Stimulated activated CD8-positive, alpha-beta memory T cell treated with anti-CD3 and anti-CD28 coated beads, Interleukin-12 subunit alpha, Interleukin-12 subunit beta, amount 100 ng/mL, for 1 hour (primary cell): ENCODE results near the gene GSTT4.
"Not testable (repeated sequence)": the region's sequence is repeated elsewhere in the genome, so short reads cannot be mapped to it uniquely, and the experiment has no call there.

Experiments used
- DNase-seq: peaks from one replicate; pipeline ENCODE4 v3.0.0-alpha.2; 2020; ENCODE audit warnings: low read depth

The GSTT4 gene

DNA sequence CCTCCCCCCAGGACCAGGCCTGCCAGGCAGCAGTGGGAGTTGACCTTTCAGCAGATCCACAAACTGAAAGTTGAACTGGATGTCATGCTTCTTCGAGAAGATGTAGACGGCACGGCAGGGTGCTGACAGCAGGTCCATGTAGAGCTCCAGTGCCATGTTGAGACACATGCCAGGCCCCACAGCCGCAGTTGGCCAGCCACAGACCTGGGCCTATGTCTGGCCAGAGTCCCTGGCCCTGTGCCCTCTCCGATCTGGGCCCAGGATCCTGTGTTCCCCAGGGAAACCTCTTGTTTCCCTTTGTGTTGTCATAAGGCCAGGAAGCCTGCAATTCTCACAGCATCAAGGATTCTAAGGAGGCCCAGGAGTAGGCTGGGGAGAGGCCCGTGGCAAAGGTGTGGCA lies at the start of gene GSTT4:
Gene GSTT4 (minus strand): TSS at position 253 of the 400 bp plus-strand sequence. CDS start 97 bp downstream, at position 156.
- no peak for DNase-seq

DNA sequence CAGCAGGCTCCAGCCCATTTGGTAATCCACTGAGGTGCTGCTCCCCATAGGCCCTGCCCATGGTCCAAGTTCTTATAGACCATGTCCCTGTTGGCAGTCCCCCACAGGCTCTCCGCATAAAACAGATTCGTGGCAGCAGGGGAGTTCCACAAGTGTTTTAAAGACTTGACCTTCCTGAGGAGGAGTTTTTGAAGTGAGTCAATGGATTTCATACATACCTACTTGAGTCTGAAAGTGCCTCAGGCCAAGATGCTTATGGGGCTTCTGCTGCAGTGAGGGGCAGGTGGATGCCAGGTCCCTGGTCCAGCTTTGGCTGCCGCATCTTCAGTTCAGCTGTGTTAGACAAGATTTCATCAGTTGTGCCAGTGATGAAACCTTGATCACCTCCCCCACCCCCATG lies 49.1 kb upstream of the GSTT4 start:
- DNase-seq, result no peak

DNA sequence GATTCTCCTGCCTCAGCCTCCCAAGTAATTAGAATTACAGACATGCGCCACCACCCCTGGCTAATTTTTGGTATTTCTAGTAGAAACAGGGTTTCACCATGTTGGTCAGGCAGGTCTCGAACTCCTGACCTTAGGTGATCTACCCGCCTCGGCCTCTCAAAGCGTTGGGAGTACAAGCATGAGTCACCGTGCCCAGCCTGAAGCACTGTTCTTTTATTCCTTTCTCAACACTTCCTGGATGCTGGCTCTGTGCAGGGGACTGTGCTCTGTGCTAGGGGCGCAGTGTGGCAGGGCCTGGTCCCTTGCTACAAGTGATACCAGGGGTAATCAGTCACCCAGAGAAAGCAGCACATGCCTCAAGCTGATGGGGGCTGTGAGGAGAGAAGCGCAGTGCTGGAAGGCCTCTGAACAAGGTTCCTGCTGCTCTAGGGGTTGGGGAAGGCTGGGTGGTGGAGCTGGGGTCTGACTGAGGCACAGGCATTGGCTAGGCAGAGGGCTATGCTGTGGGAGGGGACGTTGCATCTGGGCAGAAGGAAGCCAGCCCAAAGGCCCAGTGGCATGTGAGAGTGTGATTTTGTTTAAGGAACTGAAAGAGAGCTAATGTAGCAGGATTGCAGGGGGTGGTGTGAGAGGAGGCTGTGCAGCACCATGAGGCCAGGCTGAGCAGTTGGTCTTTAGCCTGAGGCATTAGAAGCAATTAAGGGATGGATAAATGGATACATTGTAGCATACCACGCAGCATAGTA lies 48.4 kb upstream of the GSTT4 start:
- no peak for DNase-seq

DNA sequence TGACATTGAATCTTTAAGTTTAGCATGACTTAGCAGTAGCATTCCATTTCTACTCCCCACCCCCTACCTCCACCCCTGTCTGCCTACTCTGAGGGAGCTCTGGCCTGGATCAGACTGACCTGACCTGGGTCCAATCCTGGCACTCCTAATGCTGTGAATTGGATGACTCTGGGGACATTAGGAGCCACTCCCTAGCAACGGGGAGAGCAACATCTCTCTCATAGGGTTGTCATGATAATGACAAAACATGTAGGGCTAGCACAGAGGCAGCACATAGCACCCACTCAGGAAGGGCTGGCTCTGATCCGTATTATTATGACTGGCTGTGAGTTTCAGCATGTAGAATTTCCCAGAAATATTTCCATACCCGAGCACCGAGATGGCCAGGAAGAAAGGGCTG lies 46.3 kb upstream of the GSTT4 start:
- no peak for DNase-seq

DNA sequence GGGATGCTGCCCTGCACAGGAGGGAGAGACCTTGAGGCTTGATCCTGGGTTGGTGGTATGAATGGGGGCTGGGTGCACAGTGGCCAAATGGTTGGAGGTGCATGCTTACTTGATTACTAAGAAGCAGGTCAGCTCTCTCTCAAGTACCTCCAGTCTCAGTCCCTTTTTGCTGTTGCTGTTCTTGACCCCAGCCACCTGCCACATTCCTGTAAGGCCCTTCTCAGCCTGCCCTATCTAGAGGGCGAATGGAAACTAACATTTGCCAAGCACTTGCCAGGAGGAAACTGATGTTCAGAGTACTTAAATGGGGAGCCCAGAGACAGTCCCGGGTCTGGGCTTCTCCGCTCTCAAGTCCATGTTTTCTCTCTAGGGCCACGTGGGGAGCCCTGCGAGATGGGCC lies 45.8 kb upstream of the GSTT4 start:
- no peak for DNase-seq

DNA sequence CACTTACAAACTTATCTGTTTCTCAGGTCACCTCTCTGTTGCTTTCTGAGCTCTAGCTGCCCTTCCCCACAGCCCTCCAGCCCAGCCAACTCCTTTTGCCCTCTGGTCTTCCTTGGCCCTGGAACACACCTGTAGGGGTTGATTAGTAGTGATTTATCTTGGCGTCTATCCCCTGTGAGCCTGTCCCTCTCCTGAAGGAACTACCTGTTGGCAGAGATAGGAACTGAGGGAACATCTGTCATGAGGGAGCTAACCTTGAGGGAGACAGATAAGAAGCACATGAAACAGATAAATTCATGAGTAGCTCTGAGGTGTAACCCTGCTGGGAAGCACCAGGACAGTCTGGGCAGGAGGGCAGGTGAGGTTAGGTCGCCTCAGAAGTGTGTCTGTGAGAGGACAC lies 44.7 kb upstream of the GSTT4 start:
- DNase-seq, result no peak

DNA sequence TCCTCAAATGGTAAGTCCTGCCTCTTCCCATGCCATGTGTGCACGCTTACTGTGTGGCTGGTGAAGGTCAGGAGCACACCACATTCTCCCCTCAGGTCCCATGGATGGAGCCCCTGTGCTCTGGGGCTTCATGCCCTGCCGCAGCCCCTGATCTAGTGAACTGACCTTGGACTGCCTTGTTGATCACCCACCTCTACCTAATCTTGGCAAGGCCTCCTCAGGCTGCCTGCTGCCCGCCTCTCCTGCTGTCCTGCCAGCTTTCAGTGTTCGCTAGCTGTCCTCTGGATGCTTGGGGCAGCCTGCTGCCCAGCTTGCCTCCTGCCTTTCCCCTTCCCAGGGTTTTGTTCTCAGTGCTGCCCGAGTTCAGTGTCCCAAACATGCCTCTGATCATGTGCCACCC lies 44.0 kb upstream of the GSTT4 start:
- DNase-seq, result no peak

DNA sequence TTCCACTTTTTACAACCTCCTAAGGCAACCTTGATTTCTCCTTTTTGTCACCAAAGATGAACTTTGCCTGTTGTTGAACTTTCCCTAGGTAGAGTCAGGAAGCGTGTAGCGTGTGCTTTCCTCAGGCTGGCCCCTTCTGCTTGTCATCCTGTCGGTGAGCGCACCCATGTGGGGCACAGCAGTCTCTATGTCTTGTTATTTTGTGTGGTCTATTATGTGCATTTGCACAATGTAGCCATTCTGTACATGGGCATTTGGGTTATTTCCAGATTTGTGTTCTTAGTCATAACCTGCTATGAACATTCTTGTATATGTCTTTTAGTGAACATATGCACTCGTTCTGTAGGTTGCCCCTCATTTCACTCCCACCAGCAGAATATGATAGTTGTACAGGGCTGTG lies 40.8 kb upstream of the GSTT4 start:
- no peak for DNase-seq

DNA sequence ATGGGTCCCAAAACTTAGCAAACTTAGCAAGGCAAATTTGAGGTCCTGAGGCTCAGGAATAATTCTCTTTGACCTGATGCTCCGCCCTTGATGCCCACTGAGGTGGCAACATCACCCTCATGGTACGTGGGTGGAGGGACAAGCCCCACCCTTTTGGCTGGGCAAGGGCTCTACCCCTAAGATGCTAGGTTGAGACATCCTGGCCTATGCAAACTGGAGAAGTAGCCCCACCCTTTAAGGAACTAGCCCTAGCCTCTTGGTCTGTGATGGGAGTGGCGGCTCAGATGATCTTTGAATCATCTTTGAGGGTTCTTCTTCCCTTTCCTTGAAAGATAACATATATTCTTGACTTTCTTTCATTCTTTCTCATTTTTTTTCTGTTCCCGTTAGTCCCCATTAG lies 38.7 kb upstream of the GSTT4 start:
- DNase-seq, result no peak

DNA sequence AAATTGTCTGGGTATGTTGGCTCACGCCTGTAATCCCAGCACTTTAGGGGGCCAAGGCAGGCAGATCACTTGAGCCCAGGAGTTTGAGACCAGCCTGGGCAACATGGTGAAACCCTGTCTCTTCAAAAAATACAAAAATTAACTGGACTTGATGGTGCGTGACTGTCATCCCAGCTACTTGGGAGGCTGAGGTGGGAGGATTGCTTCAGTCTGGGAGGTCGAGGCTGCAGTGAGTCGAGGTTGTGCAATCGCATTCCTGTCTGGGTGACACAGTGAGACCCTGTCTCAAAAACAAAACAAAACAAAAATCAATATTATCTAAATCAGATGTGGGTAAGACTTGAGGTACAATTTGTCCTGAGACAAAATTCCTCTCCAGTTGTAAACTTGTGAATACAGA lies 38.2 kb upstream of the GSTT4 start:
- not testable (repeated sequence) for DNase-seq

DNA sequence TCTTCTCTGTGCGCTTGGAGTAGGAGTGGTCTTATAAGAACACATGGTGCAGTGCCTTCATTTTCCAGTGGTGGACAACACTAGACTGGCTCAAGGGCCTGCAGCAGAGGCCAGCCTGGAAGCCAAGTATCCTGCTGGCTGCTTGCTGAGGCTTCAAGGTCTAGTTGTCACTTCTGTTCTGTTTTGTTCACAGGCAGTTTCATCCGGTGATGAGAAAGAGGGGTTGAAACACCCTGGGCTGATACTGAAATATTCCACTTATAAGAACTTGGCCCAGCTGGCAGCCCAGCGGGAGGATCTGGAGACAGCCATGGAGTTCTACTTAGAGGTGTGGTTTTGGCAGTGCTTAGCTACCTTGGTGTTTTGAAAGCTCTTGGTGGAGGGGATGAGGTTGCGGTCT lies 35.7 kb upstream of the GSTT4 start:
- no peak for DNase-seq

DNA sequence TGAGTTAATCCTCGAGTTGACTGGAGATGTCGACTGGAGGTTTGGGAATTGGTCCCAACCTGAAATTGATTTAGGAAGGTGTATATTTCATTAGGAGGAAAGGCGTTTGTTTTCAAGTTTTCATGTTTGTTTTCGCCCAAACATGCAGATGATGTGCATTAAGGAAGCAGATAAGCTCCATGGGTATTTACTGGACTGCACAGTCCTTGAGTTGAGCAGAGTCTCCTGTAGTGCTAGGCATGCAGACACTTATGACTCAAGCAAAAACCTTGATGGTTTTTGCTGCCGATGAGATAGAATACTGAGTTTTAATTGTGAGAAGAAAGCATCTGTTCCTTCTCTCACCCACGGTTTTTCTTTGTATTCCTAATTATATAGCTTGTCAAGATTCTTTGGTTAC lies 33.8 kb upstream of the GSTT4 start:
- no peak for DNase-seq

DNA sequence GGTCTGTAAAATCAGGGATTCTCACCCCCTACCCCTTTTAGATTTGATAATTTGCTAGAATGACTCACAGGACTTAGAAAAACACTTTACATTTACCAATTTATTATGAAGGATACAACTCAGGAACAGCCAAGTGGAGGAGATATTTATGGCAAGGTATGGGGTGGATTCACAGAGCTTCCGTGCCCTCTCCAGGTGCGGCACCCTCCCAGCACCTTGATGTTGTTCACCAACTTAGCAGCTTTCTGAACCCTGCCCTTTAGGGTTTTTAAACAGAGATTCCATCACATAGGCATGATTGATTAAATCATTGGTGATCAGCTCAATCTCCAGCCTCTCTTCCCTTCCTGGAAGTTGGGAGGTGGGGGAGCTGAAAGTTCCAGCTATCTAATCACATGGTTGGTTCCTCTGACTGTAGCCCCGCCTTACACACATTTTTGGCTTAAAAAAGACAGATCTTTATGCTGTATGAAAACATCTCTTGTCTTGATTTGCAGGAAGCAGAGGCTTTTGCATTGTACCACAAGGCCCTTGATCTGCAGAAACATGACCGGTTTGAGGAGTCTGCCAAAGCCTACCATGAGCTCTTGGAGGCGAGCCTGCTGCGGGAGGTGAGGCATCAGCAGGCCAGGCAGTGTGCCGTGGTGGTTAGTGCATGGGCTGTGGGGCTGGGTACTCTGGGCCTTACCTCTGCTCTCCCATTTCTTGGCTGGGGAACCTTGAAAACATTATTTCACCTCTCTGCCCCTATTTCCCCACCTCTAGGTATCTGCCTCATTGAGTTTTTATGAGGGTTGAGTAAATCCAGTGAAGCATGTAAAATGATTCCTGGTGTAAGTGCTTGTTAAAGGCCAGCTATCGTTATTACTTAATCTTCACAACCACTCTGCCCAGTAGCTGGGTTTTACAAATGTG lies 32.9 kb upstream of the GSTT4 start:
- DNase-seq, result no peak

DNA sequence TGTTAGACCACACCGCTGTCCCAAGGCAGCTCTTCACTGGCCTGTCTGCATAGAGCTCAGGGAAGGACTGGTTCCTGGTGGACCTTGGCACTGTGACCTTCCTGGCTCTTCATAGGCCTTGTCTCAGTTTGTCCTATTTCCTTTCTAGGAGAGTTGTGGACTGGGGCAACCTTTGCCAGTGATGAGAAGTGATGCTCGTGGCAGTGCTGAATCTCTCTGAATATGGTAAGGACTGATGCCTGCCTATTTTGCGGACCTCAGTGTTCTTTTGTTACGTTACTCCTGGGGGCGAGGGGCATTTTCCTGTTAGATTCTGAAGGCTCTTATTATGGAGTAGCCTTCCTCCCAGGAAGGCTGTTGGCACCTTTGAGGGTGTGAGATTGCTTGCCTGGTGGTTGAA lies 30.0 kb upstream of the GSTT4 start:
- DNase-seq, result no peak

DNA sequence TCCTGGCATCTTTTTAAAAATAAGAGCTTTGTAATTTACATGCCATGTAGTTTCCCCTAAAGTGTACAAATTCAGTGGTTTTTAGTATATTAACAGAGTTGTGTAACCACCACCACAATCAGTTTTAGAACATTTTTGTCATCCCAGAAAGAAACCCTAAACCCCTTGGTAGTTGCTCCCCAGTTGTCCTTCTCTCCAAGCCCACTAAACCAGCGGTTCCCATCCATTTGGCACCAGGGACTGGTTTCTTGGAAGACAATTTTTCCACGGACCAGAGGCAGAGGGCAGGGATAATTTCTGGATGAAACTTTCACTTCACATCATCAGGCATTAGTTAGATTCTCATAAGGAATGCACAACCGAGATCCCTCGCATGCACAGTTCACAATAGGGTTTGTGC lies 28.5 kb upstream of the GSTT4 start:
- DNase-seq, result no peak

DNA sequence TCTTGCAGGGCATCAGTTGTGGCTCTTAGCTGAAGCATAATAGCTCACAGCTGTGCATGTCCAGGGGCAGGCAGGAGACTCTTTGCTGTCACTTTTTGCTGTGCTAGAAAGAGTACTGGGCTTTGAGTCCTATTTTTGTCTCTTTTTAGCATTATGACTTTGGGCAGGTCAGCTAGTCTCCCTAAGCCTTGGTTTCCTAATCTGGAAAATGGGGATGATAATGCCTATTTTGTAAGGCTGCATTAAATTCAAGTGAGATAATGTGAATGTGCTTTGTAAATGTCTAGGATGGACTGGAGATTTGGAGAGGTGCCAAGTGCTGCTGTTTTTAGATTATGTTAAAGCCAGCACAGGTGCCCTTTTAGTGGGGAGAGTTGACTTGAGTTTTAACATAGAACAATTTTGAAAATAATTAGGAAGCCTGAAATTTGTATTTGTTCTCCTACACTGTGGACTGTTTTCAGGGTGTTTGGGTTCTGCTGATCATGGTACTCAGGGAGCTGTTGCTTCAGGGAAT lies 25.0 kb upstream of the GSTT4 start:
- DNase-seq, result no peak

DNA sequence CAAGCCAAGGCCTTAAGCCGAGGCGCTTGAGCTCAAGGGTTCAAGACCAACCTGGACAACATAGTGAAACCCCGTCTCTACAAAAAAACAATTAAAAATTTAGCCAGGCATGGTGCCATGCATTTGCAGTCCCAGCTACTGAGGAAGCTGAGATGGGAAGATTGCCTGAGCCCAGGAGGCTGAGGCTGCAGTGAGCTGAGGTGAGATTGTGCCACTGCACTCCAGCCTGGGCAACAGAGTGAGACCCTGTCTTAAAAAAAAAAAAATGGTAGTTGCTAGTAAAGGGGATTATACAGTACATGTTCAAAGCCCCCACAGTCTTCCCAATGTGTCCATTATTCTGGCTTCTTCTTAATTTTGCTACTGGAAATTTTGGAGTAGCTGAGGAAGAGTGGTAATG lies 24.1 kb upstream of the GSTT4 start:
- DNase-seq, result no peak

DNA sequence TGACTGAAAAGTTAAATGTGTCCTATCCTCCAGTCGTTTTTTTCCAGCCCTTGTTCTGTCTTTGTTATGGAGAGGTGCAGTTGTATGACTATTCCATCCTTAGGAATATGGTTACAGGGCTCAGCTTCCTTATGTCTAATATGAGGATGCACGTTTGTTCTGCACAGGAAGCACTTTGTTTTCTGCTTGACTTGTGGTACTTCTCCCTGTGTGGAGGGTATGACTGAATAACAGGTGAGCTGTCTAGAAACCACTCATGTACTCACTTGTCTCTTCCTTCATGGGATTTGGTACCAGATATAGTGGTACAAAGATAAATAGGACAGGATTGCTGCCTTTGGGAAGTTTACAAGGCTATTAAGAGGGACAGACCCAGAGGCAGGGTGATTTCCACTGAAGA lies 23.3 kb upstream of the GSTT4 start:
- DNase-seq, result no peak

DNA sequence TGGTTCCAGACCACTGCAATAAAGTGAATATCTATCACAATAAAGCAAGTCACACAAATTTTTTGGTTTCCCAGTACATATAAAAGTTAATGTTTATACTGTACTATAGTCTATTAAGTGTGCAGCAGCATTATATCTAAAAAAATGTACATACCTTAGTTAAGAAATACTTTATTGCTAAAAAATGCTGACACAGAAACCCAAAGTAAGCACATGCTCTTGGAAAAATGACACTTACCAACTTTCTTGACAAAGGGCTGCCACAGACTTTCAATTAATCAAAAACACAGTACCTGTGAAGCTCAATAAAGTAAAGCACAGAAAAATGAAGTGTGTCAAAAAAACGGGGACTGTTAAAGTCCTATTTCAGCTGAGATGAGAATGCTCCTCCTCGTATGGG lies 22.7 kb upstream of the GSTT4 start:
- DNase-seq, result no peak

DNA sequence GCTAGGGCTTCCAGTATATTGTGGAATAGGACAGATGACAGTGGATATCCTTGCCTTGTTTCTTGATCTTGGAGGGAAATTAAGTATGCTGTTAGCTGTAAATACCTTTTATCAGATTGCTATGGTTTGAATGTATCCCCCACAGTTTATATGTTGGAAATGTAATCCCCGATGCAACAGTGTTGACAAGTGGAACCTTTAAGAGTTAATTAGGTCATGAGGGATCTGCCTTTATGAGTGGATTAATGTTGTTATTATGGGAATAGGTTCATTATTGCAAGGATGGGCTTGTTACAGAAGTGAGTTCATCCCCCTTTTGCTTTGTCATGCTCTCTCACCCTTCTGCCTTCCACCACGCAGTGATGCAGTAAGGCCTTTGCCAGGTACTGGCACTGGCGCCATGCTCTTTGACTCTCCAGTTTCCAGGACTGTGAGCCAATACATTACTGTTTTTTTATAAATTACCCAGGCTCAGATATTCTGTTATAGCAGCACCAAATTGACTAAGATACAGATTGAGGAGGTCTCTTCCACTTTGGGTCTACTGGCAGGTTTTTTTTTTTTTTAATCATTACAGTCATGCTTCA lies 22.2 kb upstream of the GSTT4 start:
- no peak for DNase-seq

DNA sequence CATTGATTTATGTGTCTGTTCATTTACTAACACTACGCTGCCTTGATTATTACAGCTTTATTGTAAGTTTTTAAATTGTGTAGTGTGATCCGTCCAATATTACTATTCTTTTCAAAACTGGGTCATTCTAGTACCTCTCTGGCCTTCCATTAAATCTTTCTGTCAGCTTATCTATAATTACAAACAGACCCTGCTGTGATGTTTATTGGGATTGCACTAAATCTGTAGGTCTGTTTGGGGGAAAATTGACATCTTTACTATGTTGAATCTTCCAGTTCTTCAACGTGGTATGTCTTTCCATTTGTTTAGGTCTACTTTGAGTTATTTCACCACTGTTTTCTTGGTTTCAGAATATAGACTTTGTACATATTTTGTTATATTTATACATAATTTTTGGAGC lies 21.5 kb upstream of the GSTT4 start:
- DNase-seq, result no peak

DNA sequence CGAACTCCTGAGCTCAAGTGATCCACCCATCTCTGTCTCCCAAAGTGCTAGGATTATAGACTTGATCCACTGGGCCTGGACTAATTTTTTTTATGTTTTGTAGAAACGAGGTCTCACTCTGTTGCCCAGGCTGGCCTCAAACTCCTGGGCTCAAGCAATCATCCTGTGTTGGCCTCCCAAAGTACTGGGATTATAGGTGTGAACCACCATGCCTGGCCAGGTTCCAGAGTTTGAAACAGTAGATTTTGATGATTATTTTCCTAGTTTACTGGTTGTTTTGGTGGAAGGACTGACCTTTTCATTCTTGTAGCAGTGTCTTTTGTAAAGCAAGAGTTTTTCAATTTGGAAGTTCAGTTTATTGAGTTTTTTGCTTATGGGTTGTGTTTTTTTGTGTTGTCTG lies 20.8 kb upstream of the GSTT4 start:
- no peak for DNase-seq

DNA sequence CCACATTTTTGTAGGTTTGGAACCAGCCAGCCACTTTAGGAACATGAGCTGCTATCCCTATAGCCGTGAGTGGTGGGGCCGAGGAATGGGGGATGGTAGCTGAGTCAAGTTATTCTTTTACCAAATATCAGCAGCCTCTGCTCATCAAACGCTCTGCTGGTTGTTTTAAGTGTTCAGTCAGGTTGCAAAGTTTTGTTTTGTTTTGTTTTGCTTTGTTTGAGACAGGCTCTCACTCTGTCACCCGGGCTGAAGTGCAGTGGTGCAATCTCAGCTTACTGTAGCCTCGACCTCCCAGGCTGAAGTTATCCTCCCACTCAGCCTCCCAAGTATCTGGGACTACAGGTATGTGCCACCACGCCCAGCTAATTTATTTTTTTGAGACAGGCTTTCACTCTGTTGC lies 20.2 kb upstream of the GSTT4 start:
- DNase-seq, result no peak
